C4-2B (cell line): ENCODE results near the gene SLC27A2.
"Not testable (repeated sequence)": the region's sequence is repeated elsewhere in the genome, so short reads cannot be mapped to it uniquely, and the experiment has no call there.

ENCODE experiments used
- H3K27ac ChIP-seq: fragments of 450-650 bp; 2 replicates; pipeline ENCODE4 v1.5.1; 2017
- ZFX ChIP-seq: fragments of 450-650 bp; IDR thresholded peaks from 2 replicates; pipeline ENCODE4 v1.6.1; 2017
- TF ChIP-seq, protein P1 (sequence below): fragments of 450-650 bp; conservative IDR thresholded peaks from 2 replicates; pipeline ENCODE4 v1.5.1; 2017; ENCODE audit warnings: mild to moderate bottlenecking

SLC27A2 gene

DNA sequence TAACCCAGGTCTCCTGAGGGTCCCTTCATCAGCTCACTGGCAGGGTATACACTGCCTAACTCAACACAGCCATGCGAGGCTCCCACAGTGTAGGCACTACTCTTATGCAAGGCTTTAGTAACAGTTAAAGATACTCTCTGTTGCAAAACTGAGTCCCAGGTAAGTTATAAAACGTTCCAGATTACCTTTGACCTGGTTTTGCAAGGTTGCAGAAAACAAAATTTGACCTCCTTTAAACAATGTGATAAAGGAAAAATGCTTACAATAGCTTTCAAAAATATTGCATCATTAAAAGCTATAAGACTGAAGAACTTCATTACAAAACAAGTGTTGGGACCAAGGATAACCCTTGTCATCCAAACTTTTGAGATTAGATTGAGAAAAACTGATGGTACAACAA, 5.5 kb downstream of the SLC27A2 start:
- no peak overlapping the region for H3K27ac ChIP-seq
- TF ChIP-seq ZFX, result no peak
- TF ChIP-seq, protein P1, sequence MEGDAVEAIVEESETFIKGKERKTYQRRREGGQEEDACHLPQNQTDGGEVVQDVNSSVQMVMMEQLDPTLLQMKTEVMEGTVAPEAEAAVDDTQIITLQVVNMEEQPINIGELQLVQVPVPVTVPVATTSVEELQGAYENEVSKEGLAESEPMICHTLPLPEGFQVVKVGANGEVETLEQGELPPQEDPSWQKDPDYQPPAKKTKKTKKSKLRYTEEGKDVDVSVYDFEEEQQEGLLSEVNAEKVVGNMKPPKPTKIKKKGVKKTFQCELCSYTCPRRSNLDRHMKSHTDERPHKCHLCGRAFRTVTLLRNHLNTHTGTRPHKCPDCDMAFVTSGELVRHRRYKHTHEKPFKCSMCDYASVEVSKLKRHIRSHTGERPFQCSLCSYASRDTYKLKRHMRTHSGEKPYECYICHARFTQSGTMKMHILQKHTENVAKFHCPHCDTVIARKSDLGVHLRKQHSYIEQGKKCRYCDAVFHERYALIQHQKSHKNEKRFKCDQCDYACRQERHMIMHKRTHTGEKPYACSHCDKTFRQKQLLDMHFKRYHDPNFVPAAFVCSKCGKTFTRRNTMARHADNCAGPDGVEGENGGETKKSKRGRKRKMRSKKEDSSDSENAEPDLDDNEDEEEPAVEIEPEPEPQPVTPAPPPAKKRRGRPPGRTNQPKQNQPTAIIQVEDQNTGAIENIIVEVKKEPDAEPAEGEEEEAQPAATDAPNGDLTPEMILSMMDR, result no peak

DNA sequence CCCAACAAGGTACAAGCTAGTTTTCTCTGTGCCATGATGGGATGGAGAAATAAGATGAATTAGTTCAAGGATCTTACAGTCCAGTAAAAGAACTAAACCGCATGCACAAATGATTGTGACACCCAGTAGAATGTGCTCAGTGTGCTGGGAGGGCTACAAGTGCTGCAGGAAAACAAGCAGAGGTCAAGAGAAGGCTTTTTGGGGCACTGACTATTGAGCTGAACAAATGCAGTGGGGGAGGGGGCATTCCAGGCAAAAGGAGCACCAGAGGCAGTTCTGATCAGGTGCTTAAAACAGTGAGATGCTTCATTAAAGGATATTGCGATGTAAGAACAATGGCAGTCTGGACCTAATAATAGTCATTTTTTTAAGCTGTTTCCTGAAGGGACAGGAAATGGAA, 6.0 kb downstream of the SLC27A2 start:
- TF ChIP-seq, protein P1, result no peak
- no peak for TF ChIP-seq ZFX
- H3K27ac ChIP-seq, result no peak overlapping the region

DNA sequence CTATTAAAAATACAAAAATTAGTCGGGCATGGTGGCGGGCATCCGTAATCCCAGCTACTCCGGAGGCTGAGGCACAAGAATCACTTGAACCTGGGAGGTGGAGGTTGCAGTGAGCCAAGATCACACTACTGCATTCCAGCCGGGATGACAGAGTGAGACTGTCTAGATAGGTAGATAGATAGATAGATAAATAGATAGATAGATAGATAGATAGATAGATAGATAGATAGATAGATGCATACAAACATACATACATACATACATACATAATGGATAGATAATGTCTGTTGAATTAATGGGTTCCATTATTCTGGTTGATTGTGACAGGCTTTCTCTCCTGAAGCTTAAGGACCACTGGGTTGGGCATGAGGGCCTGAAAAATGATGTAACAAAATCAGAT, 6.8 kb downstream of the SLC27A2 start:
- H3K27ac ChIP-seq, result not testable (repeated sequence)

DNA sequence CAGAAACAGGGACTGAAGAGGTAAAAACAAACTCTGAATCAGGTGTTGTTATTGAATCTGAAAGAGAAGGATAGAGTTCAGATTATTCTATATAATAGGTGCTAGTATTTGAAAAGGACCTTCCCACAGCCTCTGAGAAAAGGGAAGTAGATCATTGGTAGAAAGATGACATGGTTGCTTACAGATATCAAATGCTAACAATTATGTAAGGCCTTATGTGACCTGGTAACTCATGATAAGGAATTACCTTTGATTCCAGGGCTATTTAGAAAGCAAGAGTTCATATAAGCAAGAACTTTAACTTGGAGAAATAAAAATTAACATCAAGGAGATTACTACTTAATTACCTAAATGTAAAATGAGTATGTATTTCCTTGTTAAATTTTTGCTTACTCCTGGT, 7.6 kb downstream of the SLC27A2 start:
- TF ChIP-seq, protein P1, result no peak
- TF ChIP-seq ZFX, result no peak
- H3K27ac ChIP-seq, result no peak overlapping the region

DNA sequence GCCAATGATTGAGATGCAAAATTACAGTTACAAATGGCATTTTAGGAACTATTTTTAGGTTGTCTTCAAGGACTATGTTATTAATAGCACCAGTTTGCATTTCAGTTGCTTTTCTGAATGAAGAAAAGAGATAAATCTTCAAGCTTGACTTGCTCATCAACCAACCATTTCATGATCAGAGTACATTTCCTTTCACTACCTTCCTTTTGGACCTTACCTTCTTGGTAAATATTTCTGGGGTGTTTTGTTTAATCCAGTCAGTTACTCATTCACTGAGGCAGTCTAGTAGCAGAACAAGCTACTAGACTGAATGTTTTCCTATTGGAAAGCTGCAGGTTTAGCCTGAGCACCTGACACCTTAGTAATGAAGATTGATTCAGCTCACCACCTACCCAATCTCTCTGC, 8.2 kb downstream of the SLC27A2 start:
- no peak for TF ChIP-seq ZFX
- TF ChIP-seq, protein P1, result no peak
- no peak overlapping the region for H3K27ac ChIP-seq

DNA sequence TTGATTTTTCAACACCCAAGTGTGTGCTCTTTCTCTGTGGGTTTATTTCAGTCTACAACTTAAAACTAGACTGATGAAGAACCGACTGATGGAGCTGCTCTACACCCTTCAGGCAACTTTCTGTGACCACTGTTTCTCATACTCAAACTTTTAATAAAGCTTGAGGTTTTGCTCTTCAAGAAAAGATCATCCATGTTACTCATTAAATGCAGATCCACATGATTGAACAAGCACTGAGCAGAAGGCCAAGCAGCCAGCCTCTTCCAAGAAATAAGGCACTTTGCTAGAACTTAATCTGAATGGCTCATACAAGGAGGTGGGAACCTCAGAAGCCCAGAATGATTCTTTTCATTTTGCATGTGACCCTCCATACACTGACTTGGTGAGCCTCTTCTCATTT, 8.7 kb downstream of the SLC27A2 start:
- no peak overlapping the region for H3K27ac ChIP-seq
- TF ChIP-seq, protein P1, result no peak
- TF ChIP-seq ZFX, result no peak

DNA sequence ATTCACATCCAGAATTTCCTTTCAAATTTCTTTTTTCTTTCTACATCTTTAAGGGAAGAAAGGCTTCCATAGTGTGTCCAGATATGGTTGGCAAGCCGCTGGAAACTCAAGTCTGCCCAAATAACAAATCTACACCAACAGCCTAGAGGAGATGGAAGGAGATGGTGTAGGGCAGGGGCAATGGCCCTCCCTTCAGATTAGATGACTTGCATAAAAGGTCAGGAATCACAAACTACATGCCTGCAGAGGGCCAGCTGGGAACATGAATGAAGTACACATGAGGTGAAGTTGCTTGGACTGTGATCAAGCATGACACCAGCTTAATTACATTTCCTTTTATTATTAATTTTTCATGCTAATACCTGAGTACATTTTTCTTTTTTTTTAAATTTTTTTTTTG, 10.2 kb downstream of the SLC27A2 start:
- no peak for TF ChIP-seq ZFX
- TF ChIP-seq, protein P1, result no peak
- H3K27ac ChIP-seq, result no peak overlapping the region

DNA sequence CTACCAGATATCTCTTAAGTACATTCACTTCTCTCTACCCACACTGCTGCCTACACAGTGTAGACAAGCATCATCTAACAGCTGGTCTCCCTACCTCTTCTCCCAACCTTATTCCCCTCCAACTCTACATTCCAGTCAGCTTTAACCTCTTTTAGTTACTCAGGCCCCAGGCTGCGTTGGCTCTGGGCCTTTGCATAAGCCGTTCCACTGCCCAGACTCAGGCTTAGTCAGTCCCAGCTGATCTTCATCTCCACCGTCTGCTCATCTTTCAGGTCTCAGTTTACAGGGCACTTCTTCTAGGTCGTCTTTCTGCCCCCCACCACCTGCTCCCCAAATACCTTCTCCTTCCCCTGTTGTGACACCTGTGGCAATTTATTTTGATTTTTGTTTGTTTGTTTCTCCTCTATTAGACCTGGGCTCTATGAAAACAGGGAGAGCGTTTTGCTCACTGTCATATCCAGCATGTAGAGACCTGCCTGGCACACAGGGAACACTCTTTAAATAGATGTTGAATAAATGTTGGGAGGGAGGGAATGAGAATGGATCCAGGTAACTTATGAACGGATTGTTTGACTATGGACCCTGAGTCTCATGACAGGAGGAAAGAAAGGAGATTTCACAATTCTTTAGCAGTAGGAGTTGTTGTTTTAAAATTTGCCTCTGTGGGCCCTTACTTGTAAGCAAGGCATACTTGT, 11.1 kb downstream of the SLC27A2 start:
- TF ChIP-seq, protein P1, result no peak
- no peak for TF ChIP-seq ZFX
- H3K27ac ChIP-seq, result no peak overlapping the region
